HG03575 (cell line): ENCODE data around the gene CRYBA2.

ENCODE experiments used
- ATAC-seq: cut with Tn5 transposase; IDR thresholded peaks from one replicate; pipeline ENCODE4 v1.9.1; 2021; ENCODE audit not compliant: unreplicated experiment, insufficient number of reproducible peaks, low FRiP score; ENCODE audit errors: extremely low read depth

Gene CRYBA2

DNA sequence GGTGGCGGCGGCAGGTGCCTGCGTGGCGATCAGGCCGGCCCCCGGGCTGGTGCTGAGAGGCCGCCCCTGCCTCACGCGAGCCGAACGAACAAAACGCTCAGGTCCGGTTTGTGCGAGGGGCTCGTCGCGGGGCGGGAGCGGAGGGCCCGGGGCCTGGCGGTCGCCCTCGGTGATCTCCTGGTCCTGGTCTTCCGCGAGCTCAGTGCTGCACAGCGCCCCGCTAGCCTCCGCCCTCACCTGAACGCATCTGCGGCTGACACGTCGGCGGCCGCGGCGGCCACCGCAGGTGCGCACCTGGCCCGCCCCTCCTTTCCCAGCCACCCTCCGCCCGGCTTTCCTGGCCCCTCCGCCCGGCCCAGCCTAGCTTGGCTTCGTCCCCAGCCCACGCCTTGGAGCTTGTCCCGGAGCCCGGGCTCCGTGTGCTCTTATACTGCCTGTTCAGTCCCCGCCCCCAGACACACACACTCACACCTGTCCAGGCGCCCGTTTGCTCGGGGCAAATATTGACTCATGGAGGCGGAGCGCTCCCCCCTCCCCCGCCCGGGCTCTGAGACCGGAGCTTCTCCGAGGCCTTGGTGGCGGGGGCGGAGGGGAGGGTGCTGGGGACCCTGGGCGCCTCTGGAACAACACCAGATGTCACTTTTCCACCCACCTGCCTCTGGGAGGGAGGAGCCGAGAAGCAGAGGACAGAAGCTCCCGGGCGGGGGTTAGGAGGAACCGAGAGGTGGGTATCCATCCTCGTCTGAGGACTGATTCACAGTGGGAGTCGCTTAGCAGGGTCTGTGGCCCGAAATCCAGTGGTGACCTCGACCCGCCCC, 8.6 kb upstream of the CRYBA2 start:
- no peak for ATAC-seq

- no peak for ATAC-seq
Measured at GRCh38 chr2:219001100-219001576, 7.9 kb upstream of the CRYBA2 start.

GRCh38 chr2:219000569-219000960, 7.3 kb upstream of the CRYBA2 start:
- ATAC-seq = no peak

GRCh38 chr2:218999881-219000568, 6.8 kb upstream of the CRYBA2 start:
- ATAC-seq = no peak

GRCh38 chr2:218999021-218999880, 6.0 kb upstream of the CRYBA2 start:
- no peak for ATAC-seq

- ATAC-seq = no peak
Measured at GRCh38 chr2:218998414-218999002, 5.3 kb upstream of the CRYBA2 start.

DNA sequence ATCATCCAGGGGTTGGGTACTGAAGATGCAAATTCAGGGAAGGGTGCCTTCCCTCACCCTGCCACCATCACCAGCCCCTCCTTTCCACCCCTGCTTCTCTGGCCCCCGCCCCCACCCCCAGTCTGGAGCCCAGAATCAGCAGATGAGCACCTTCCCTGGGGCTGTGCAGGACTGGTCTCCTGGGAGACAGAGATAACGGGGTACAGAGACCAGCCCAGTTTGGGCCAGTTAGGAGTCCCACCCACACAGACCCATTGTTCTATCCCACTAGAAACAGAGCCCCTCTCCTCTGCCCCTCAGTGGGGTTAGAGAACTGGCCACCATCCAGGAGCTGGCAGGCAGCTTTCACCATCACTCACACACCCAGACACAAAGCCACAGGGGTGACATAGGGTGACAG, 4.5 kb upstream of the CRYBA2 start:
- no peak for ATAC-seq

GRCh38 chr2:218996937-218997336, 3.7 kb upstream of the CRYBA2 start:
- ATAC-seq = no peak

- no peak for ATAC-seq
Measured at GRCh38 chr2:218995972-218996711, 2.9 kb upstream of the CRYBA2 start.

DNA sequence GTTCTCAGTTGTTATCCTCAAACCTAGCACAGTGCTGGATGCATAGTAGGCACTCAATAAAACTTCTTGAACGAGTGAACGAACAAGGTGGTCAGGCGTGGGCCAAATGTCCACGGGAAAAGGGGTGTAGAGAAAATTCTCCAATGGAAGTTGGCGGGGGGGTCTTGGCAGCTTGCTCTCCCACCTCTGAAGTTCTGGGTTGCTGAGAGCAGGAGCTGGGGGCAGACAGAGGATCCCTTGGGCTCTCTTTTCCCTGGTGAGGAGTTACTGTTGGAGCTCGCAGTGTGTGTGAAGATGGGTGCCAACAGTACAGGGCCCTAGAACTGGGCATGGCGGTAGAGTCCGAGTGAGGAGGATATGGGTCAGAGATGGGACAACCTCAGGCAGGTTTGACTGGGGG, 2.3 kb upstream of the CRYBA2 start:
- ATAC-seq = no peak

GRCh38 chr2:218992703-218993344, 398 bp downstream of the CRYBA2 start:
- ATAC-seq = no peak

GRCh38 chr2:218992196-218992595, 1.0 kb downstream of the CRYBA2 start:
- ATAC-seq = no peak

- ATAC-seq = no peak
Measured at GRCh38 chr2:218991674-218992168, 1.5 kb downstream of the CRYBA2 start.

GRCh38 chr2:218990612-218991011, 2.6 kb downstream of the CRYBA2 start:
- ATAC-seq = no peak

GRCh38 chr2:218990052-218990451, 3.2 kb downstream of the CRYBA2 start:
- ATAC-seq = no peak

GRCh38 chr2:218988650-218989049, 4.6 kb downstream of the CRYBA2 start:
- no peak for ATAC-seq

DNA sequence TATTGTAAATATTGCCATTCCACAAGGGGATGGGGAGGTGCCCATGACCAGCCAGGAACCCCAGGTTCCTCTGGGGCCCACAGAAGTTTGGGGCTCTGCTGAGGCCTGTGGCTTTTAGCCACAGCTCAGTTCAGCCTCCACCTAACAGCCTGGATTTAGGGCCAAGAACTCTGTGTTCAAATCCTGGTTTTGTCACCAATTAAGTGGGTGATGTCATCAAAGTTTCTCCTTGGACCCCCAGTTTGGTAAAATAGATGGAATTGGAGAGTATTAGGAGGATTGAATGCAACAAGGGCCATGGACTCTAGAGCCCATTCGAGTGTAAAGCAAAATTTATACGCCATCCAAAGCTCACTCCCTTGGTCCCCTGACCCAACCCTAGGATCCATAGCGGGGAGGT, 5.1 kb downstream of the CRYBA2 start:
- ATAC-seq = no peak
